A549 (cell line): ENCODE results near the gene CDA. TPM values are rescaled to one million over a fixed set of nuclear protein-coding genes. Genes with fewer than 3 reads are reported as not detected.

ENCODE experiments used
- ATAC-seq, 2 experiments: fragments of 200-7000 bp in 1 of 2; fragments of >200 bp in 1 of 2; cut with Nextera tagmentation in 1 of 2; cut with Tn5 transposase in 1 of 2; 3 replicates each; pipeline versions ENCODE4 v1.8.0 to v1.9.1; 2018 to 2020; ENCODE audit warnings: mild to moderate bottlenecking in 1 of 2, moderate library complexity in 1 of 2
- CTCF ChIA-PET: fragments of 300-600 bp; sonication (Branson Sonifier 250); formaldehyde crosslinking; extraction: SDS; loops from one replicate; lab custom pipeline; 2021; ENCODE audit warnings: antibody characterized with exemption, inconsistent platforms; lab: Yijun Ruan, JAX
- POLR2A ChIA-PET: fragments of 350-600 bp; formaldehyde crosslinking; extraction: SDS; loops from one replicate; lab custom pipeline; 2021; ENCODE audit warnings: antibody characterized with exemption, inconsistent platforms; lab: Yijun Ruan, JAX
- DNase-seq, 2 experiments: peaks; one replicate each; pipeline versions ENCODE4 v3.0.0 to v3.0.0-alpha.2; 2011 to 2016; ENCODE audit warnings: low read depth in 1 of 2, low spot score in 1 of 2
- FAIRE-seq: peaks from 2 replicates; lab custom pipeline; 2011; peaks lifted over from hg19 to GRCh38; lab: Jason Lieb, UNC
- H3K27ac ChIP-seq, 2 experiments: fragments of >200 bp; sonication (Bioruptor Twin); formaldehyde crosslinking; 3 replicates each; pipeline ENCODE4 v1.5.1; 2016 to 2017
- H3K4me1 ChIP-seq: fragments of >200 bp; sonication (Bioruptor Twin); formaldehyde crosslinking; 3 replicates; pipeline ENCODE4 v1.6.1; 2016
- H3K4me2 ChIP-seq: fragments of >200 bp; sonication (Bioruptor Twin); formaldehyde crosslinking; 3 replicates; pipeline ENCODE4 v1.6.1; 2016
- H3K4me3 ChIP-seq: fragments of >200 bp; sonication (Bioruptor Twin); formaldehyde crosslinking; 3 replicates; pipeline ENCODE4 v1.5.1; 2016
- H3K9me3 ChIP-seq: fragments of >200 bp; sonication (Bioruptor Twin); formaldehyde crosslinking; 3 replicates; pipeline ENCODE4 v1.6.1; 2016
- BCL3 ChIP-seq: fragments of >200 bp; sonication (Bioruptor Twin); formaldehyde crosslinking; IDR thresholded peaks from 3 replicates; pipeline ENCODE4 v1.6.1; 2016
- CHD2 ChIP-seq: fragments of 150-350 bp; IDR thresholded peaks from 2 replicates; pipeline ENCODE4 v1.6.1; 2014; ENCODE audit warnings: low read length; ENCODE audit not compliant: partially characterized antibody
- CHD4 ChIP-seq: fragments of 200-600 bp; sonication (generic); IDR thresholded peaks from 2 replicates; pipeline ENCODE4 v1.6.1; 2016; ENCODE audit warnings: antibody characterized with exemption, mild to moderate bottlenecking, borderline replicate concordance
- EHMT2 ChIP-seq: fragments of 200-600 bp; sonication (generic); IDR thresholded peaks from 2 replicates; pipeline ENCODE4 v1.6.1; 2016; ENCODE audit warnings: antibody characterized with exemption, low read depth, mild to moderate bottlenecking, moderate library complexity
- ESRRA ChIP-seq: fragments of 150-350 bp; IDR thresholded peaks from 2 replicates; pipeline ENCODE4 v1.6.1; 2014; ENCODE audit warnings: mild to moderate bottlenecking, low read length, borderline replicate concordance
- FOSL2 ChIP-seq, 2 experiments: fragments of 450-650 bp in 1 of 2; fragments of >200 bp in 1 of 2; sonication (Bioruptor Twin) in 1 of 2; formaldehyde crosslinking; IDR thresholded peaks; 2 replicates each; pipeline versions ENCODE4 v1.5.0 to v1.6.1; 2016 to 2020; ENCODE audit warnings: mild to moderate bottlenecking in 1 of 2, moderate library complexity in 1 of 2
- GATA3 ChIP-seq: IDR thresholded peaks from 2 replicates; pipeline ENCODE4 v1.6.1; 2012; ENCODE audit warnings: borderline replicate concordance
- HDAC2 ChIP-seq: fragments of 200-600 bp; sonication (generic); IDR thresholded peaks from 2 replicates; pipeline ENCODE4 v1.6.1; 2016
- HES2 ChIP-seq: fragments of >200 bp; sonication (Bioruptor Twin); formaldehyde crosslinking; IDR thresholded peaks from 2 replicates; pipeline ENCODE4 v1.6.1; 2016
- HMGXB4 ChIP-seq: fragments of 250-450 bp; sonication (Bioruptor Pico); IDR thresholded peaks from 2 replicates; pipeline ENCODE4 v1.5.0; 2021; ENCODE audit warnings: mild to moderate bottlenecking, moderate library complexity, borderline replicate concordance
- HOXA7 ChIP-seq: fragments of 250-450 bp; sonication (Bioruptor Pico); IDR thresholded peaks from 2 replicates; pipeline ENCODE4 v1.5.0; 2020; ENCODE audit warnings: mild to moderate bottlenecking, moderate library complexity
- HOXB13 ChIP-seq: fragments of 250-450 bp; sonication (Bioruptor Pico); IDR thresholded peaks from 2 replicates; pipeline ENCODE4 v1.5.0; 2020; ENCODE audit warnings: low read depth, mild to moderate bottlenecking, moderate library complexity
- JUN ChIP-seq, 2 experiments: fragments of >200 bp; sonication (Bioruptor Twin); formaldehyde crosslinking; IDR thresholded peaks; 2 replicates in 1 of 2; 3 replicates in 1 of 2; pipeline ENCODE4 v1.6.1; 2016 to 2017
- KDM1A ChIP-seq: fragments of 200-600 bp; sonication (generic); IDR thresholded peaks from 2 replicates; pipeline ENCODE4 v1.6.1; 2016; ENCODE audit warnings: low read depth, mild to moderate bottlenecking
- MAFK ChIP-seq: fragments of 450-650 bp; IDR thresholded peaks from 2 replicates; pipeline ENCODE4 v1.6.1; 2014; ENCODE audit not compliant: partially characterized antibody
- MAX ChIP-seq: IDR thresholded peaks from 2 replicates; pipeline ENCODE4 v1.6.1; 2012
- MAZ ChIP-seq: fragments of 150-350 bp; IDR thresholded peaks from 2 replicates; pipeline ENCODE4 v1.6.1; 2014; ENCODE audit warnings: antibody characterized with exemption, low read depth, low read length, borderline replicate concordance
- NPAS2 ChIP-seq: fragments of 250-450 bp; sonication (Bioruptor Pico); IDR thresholded peaks from 2 replicates; pipeline ENCODE4 v1.8.0; 2022; ENCODE audit warnings: mild to moderate bottlenecking, moderate library complexity, borderline replicate concordance
- POLR2AphosphoS2 ChIP-seq: conservative IDR thresholded peaks from 2 replicates; pipeline ENCODE4 v1.6.1; 2012; ENCODE audit warnings: low read length, improper control_type of control experiment, inconsistent platforms
- RAD21 ChIP-seq, 2 experiments: fragments of >200 bp in 1 of 2; sonication (Bioruptor Twin) in 1 of 2; formaldehyde crosslinking in 1 of 2; IDR thresholded peaks in 1 of 2; conservative IDR thresholded peaks in 1 of 2; 2 replicates in 1 of 2; 3 replicates in 1 of 2; pipeline ENCODE4 v1.6.1; 2012 to 2018; ENCODE audit warnings: inconsistent platforms in 1 of 2
- RCOR1 ChIP-seq: fragments of 150-350 bp; IDR thresholded peaks from 2 replicates; pipeline ENCODE4 v1.6.1; 2014; ENCODE audit warnings: antibody characterized with exemption, low read length, low read depth
- RNF2 ChIP-seq: fragments of 200-600 bp; sonication (generic); IDR thresholded peaks from 2 replicates; pipeline ENCODE4 v1.6.1; 2016; ENCODE audit warnings: low read depth, mild to moderate bottlenecking, antibody characterized with exemption, moderate library complexity, borderline replicate concordance
- SMC3 ChIP-seq: fragments of >200 bp; sonication (Bioruptor Twin); formaldehyde crosslinking; IDR thresholded peaks from 3 replicates; pipeline ENCODE4 v1.6.1; 2018; ENCODE audit warnings: inconsistent platforms
- TP53 ChIP-seq: fragments of 250-450 bp; sonication (Bioruptor Pico); IDR thresholded peaks from 2 replicates; pipeline ENCODE4 v1.5.0; 2021; ENCODE audit warnings: mild to moderate bottlenecking, moderate library complexity
- ZNF302 ChIP-seq: fragments of 250-450 bp; sonication (Bioruptor Pico); IDR thresholded peaks from 2 replicates; pipeline ENCODE4 v1.9.0; 2021; ENCODE audit warnings: inconsistent platforms, mild to moderate bottlenecking, moderate library complexity
- WGBS: methylation state at CpG from one replicate; pipeline ENCODE4 v1.1.6; 2017; ENCODE audit errors: missing lambda C conversion rate; 5-methylcytosine and 5-hydroxymethylcytosine counted together
- polyA plus RNA-seq, 4 experiments: library from polyadenylated mRNA; depleted of rRNA in 3 of 4; stranded (reverse); fragments of >200 nt; fragmentation: RNase III in 1 of 4; extraction: RNeasy Plus Mini Kit Qiagen cat#74134 plus additional on column Dnase treatment in 1 of 4; gene quantifications; 2 replicates in 3 of 4; 3 replicates in 1 of 4; pipeline ENCODE4 v1.2.3, GENCODE V29; 2011 to 2017
- TF ChIP-seq, protein P1 (sequence below): IDR thresholded peaks from 2 replicates; pipeline ENCODE4 v1.6.1; 2012

The CDA gene
- polyA plus RNA-seq, 2 of the 4 experiments (the other 2 are of a cell fraction) = 11.2 to 44.6 TPM

GRCh38 chr1:20624709-20625108 is 35.8 kb downstream of the CDA start:
- 78% methylated on average over 1 of the region's 1 CpG for WGBS
- H3K4me1 ChIP-seq = no peaks in the 10 kb centered on the region
- no peak overlapping the region for H3K4me2 ChIP-seq
- ChIA-PET POLR2A (no interaction called here), CTCF (interaction anchor here (0.6 to 1.2 kb wide), 3 partner anchors 8 to 412 kb away, joined by 3 to 4 read pairs (median 3); no protein-coding TSS in a partner anchor)
- H3K27ac ChIP-seq = no peak overlapping the region
- no peaks in the 10 kb centered on the region for H3K9me3 ChIP-seq
- FAIRE-seq (no peak), ATAC-seq (no peak), DNase-seq (no peak)
- no peak overlapping the region for H3K4me3 ChIP-seq
- TF ChIP-seq KDM1A (no peak), TP53 (CRISPR knock-in tag) (no peak), BCL3 (no peak), RNF2 (no peak), SMC3 (no peak), RCOR1 (no peak), MAX (no peak), MAFK (no peak), HMGXB4 (CRISPR knock-in tag) (no peak), FOSL2 (IDR thresholded peaks at IDR 0.05) (no peak), FOSL2 (CRISPR knock-in tag; IDR thresholded peaks at IDR 0.05) (no peak), HOXA7 (no peak), HDAC2 (no peak), EHMT2 (no peak), ESRRA (no peak)

- FAIRE-seq (no peak), ATAC-seq (no peak)
These were observed 36.5 kb downstream of the CDA start for GRCh38 chr1:20625176-20626097.

More at GRCh38 chr1:20625176-20626097, 36.5 kb downstream of the CDA start:
- CTCF ChIA-PET = interaction anchor here (0.6 to 1.4 kb wide), 3 partner anchors 12 to 413 kb away, joined by 3 to 4 read pairs (median 3); no protein-coding TSS in a partner anchor
- no peaks in the 10 kb centered on the region for H3K4me1 ChIP-seq
- DNase-seq = no peak
- TF ChIP-seq TP53 (CRISPR knock-in tag) (no peak), CHD4 (no peak), JUN (IDR thresholded peaks at IDR 0.05) (no peak), GATA3 (no peak), CHD2 (no peak), MAZ (no peak), HES2 (no peak), NPAS2 (CRISPR knock-in tag) (no peak), POLR2AphosphoS2 (no peak), ZNF302 (CRISPR knock-in tag) (no peak), HOXB13 (CRISPR knock-in tag) (no peak), RAD21 (conservative IDR thresholded peaks at IDR 0.05 in 1 of 2, IDR thresholded peaks at IDR 0.05 in 1 of 2) (no peak)
- TF ChIP-seq, protein P1, sequence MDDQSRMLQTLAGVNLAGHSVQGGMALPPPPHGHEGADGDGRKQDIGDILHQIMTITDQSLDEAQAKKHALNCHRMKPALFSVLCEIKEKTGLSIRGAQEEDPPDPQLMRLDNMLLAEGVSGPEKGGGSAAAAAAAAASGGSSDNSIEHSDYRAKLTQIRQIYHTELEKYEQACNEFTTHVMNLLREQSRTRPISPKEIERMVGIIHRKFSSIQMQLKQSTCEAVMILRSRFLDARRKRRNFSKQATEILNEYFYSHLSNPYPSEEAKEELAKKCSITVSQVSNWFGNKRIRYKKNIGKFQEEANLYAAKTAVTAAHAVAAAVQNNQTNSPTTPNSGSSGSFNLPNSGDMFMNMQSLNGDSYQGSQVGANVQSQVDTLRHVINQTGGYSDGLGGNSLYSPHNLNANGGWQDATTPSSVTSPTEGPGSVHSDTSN = no peak
- H3K4me3 ChIP-seq = no peak overlapping the region
- no peak overlapping the region for H3K4me2 ChIP-seq
- no peaks in the 10 kb centered on the region for H3K9me3 ChIP-seq
- POLR2A ChIA-PET = no interaction called here
- H3K27ac ChIP-seq = no peak overlapping the region
- WGBS = 97% methylated on average over 3 of the region's 3 CpGs
